Measurements from ENCODE around the gene CCL13. TPM values are rescaled to one million over a fixed set of nuclear protein-coding genes. Genes with fewer than 3 reads are reported as not detected.

Gene CCL13
- total and polyA plus RNA-seq, 8 donors: 0.65 to 29.5 (median 12.0) TPM; not detected in 4

DNA sequence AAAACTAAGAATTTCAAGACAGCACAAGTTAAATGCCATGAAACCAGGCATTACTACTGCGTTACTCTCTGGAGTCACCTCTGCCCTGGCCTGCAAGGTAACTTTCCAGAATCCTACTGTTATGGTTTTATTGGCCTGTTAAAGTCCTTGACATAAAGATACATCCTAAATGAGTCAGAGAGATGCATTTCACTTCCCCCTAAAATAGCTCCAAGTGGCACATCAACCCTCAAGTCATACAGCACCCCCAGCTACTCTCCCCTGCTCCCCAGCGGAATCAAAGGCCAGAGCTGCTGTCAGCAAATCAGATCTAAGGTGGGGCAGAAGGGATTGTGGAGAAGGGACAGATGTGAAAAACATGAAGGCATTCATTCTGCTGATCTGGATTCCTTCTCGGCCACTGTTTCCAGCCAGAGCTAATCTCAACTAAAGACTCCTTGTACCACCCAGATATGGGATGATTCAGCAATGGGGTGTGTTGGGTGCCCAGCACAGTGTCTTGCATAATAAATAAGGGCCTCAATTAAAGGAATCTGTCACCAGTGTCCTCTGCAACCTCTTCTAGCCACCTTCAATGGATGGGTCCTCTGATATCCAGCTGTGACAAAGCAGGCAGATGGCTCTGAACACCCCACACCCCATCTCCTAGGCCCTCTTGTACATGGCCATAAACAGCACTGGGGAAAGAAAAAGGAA, 15.3 kb downstream of the CCL13 start:
- Histone ChIP-seq H3K4me1 (peaks cover 0 to 5% (median 0%) of the 10 kb centered on the region in 4 donors), H3K27me3 (peaks cover 0 to 13% (median 0%) of the 10 kb centered on the region in 3 donors), H3K27ac (no peak overlapping the region), H3K4me3 (no peak overlapping the region), H3K36me3 (no peaks in the 10 kb centered on the region), H3K9me3 (no peaks in the 10 kb centered on the region)
- WGBS, 5 donors: 76 to 91% (median 88%) methylated on average over 3 of the region's 3 CpGs
- intact Hi-C loops (cut with DNase I; ENCODE audit: low total_unique reads): no loop called here
- DNase-seq: no peak
- TF ChIP-seq POLR2A (IDR thresholded peaks at IDR 0.05): no peak
- TF ChIP-seq CTCF (IDR thresholded peaks at IDR 0.05): no peak
- no peak for TF ChIP-seq POLR2AphosphoS5 (IDR thresholded peaks at IDR 0.05)
- TF ChIP-seq EP300 (IDR thresholded peaks at IDR 0.05): no peak

- Histone ChIP-seq H3K4me3 (no peak overlapping the region), H3K4me1 (peaks cover 0 to 6% (median 0%) of the 10 kb centered on the region in 4 donors), H3K27ac (no peak overlapping the region), H3K27me3 (no peaks in the 10 kb centered on the region), H3K36me3 (no peaks in the 10 kb centered on the region), H3K9me3 (no peaks in the 10 kb centered on the region)
- 75 to 80% (median 77%) methylated on average over 5 of the region's 5 CpGs for WGBS, 5 donors
- no peak for TF ChIP-seq EP300 (IDR thresholded peaks at IDR 0.05)
- TF ChIP-seq POLR2A (IDR thresholded peaks at IDR 0.05): no peak
- TF ChIP-seq POLR2AphosphoS5 (IDR thresholded peaks at IDR 0.05): no peak
- no peak for TF ChIP-seq CTCF (IDR thresholded peaks at IDR 0.05)
- no peak for DNase-seq
- intact Hi-C loops (cut with DNase I; ENCODE audit: low total_unique reads): no loop called here
These were observed 18.2 kb downstream of the CCL13 start for GRCh38 chr17:34374457-34374856.

DNA sequence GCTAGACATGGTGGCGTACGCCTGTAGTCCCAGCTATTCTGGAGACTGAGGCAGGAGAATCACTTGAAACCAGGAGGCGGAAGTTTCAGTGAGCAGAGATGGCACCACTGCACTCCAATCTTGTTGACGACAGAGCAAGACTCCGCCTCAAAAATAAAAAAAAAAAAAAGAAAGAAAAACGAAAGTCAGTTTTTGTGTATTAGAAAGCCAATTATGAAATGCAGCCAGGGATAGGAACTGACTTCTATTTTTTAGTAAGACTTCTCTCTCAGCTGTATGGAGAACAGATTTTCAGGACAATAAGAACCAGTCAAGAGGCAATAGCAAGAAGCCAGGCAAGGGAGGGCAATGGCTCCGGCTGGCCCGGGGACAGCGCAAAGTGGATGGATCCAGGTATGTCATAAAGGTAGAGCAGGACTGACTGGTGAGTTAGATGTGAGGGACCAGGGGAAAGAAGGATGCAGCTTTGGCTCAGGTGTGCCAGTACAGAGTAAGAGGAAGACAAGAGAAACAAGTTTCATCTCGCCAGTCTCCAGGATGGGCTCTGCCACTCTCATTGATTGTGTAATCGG, 19.2 kb downstream of the CCL13 start:
- DNase-seq: no peak
- peaks cover 0 to 3% (median 0%) of the 10 kb centered on the region in 3 donors for H3K27me3 ChIP-seq
- H3K9me3 ChIP-seq: no peaks in the 10 kb centered on the region
- 85 to 93% (median 92%) methylated on average over 11 of the region's 11 CpGs for WGBS, 5 donors
- no peak overlapping the region for H3K4me3 ChIP-seq
- H3K27ac ChIP-seq: no peak overlapping the region
- intact Hi-C loops (cut with DNase I; ENCODE audit: low total_unique reads): no loop called here
- no peak for TF ChIP-seq POLR2AphosphoS5 (IDR thresholded peaks at IDR 0.05)
- no peak for TF ChIP-seq EP300 (IDR thresholded peaks at IDR 0.05)
- no peak for TF ChIP-seq CTCF (IDR thresholded peaks at IDR 0.05)
- TF ChIP-seq POLR2A (IDR thresholded peaks at IDR 0.05): no peak
- H3K4me1 ChIP-seq: peaks cover 0 to 6% (median 0%) of the 10 kb centered on the region in 4 donors
- H3K36me3 ChIP-seq: no peaks in the 10 kb centered on the region

- peaks cover 0 to 6% (median 0%) of the 10 kb centered on the region in 4 donors for H3K4me1 ChIP-seq
- intact Hi-C loops (cut with DNase I; ENCODE audit: low total_unique reads): no loop called here
- DNase-seq: no peak
- no peaks in the 10 kb centered on the region for H3K36me3 ChIP-seq
- no peaks in the 10 kb centered on the region for H3K9me3 ChIP-seq
- no peak overlapping the region for H3K4me3 ChIP-seq
- no peak for TF ChIP-seq EP300 (IDR thresholded peaks at IDR 0.05)
- TF ChIP-seq CTCF (IDR thresholded peaks at IDR 0.05): no peak
- no peak for TF ChIP-seq POLR2A (IDR thresholded peaks at IDR 0.05)
- 89 to 95% (median 94%) methylated on average over 3 of the region's 3 CpGs for WGBS, 5 donors
- H3K27me3 ChIP-seq: peaks cover 0 to 11% (median 0%) of the 10 kb centered on the region in 3 donors
- H3K27ac ChIP-seq: no peak overlapping the region
These were observed 21.0 kb downstream of the CCL13 start for GRCh38 chr17:34377078-34377823.
